ENCODE measurements around the gene CPSF4.
"Not testable (repeated sequence)": the region's sequence is repeated elsewhere in the genome, so short reads cannot be mapped to it uniquely, and the experiment has no call there.

The CPSF4 gene

GRCh38 chr7:99497766-99498545 lies 59.2 kb downstream of the CPSF4 start:
- no peak for DNase-seq

GRCh38 chr7:99498546-99498944 lies 59.8 kb downstream of the CPSF4 start:
- no peak for DNase-seq

GRCh38 chr7:99499371-99499720 lies 60.6 kb downstream of the CPSF4 start:
- no peak for DNase-seq

- DNase-seq, result peak; percentile 92
Observed at GRCh38 chr7:99499721-99500636, 61.2 kb downstream of the CPSF4 start, which contains the start of gene ZNF394. Gene ZNF394 (minus strand): TSS chr7:99500281. CDS start chr7:99500093, 188 bp downstream.

- no peak for DNase-seq
Observed at GRCh38 chr7:99500637-99501009, 61.9 kb downstream of the CPSF4 start.

- DNase-seq, result not testable (repeated sequence)
Observed at GRCh38 chr7:99501236-99501635, 62.5 kb downstream of the CPSF4 start.

- DNase-seq, result no peak
Observed at GRCh38 chr7:99504281-99504602, 65.5 kb downstream of the CPSF4 start.

GRCh38 chr7:99504603-99505323 lies 66.0 kb downstream of the CPSF4 start, which contains the start of gene ZKSCAN5:
Gene ZKSCAN5 (plus strand): TSS chr7:99504662. CDS start chr7:99506045, 1,383 bp downstream.
- peak; percentile 98 to 99 for DNase-seq

- DNase-seq, result no peak
Observed at GRCh38 chr7:99505324-99505662, 66.5 kb downstream of the CPSF4 start.
